HG02885 (cell line): ENCODE measurements around the gene SLC51B.
"Not testable (repeated sequence)": the region's sequence is repeated elsewhere in the genome, so short reads cannot be mapped to it uniquely, and the experiment has no call there.

Source experiments
- ATAC-seq: cut with Tn5 transposase; IDR thresholded peaks from one replicate; pipeline ENCODE4 v1.9.1; 2021; ENCODE audit warnings: mild to moderate bottlenecking; ENCODE audit not compliant: unreplicated experiment, poor library complexity

Gene SLC51B

GRCh38 chr15:65096481-65097385 lies 51.5 kb downstream of the SLC51B start:
- ATAC-seq: no peak

DNA sequence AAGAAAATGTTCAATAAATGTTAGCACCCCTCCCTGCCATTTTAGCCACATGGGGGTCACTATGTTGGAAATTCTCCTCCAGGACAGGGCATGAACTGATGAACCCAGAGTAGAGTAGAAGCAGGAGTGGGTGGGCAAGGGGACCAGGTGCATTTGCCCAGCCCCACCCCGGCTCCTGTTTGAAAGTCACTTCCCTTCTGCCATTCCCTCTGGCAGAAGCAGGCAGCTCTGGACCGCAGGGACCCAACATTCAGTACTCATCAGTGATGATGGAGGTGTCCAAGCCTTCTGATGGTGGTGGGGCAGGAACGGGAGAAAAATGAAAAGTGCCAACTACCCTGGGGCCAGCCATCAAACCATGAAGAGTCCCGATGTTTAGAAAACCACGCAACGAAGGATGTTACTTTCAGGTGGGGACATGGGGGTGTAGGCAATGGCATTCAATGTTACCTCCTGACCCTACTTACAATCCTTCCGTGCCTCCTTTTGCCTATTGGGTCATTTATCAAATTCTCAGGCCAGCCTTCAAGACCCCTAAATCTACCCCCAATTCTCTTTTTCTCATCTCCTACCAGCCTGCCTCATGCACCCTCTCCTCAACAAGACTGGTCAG lies 52.6 kb downstream of the SLC51B start:
- ATAC-seq: no peak

GRCh38 chr15:65099336-65099735 lies 54.1 kb downstream of the SLC51B start:
- no peak for ATAC-seq

DNA sequence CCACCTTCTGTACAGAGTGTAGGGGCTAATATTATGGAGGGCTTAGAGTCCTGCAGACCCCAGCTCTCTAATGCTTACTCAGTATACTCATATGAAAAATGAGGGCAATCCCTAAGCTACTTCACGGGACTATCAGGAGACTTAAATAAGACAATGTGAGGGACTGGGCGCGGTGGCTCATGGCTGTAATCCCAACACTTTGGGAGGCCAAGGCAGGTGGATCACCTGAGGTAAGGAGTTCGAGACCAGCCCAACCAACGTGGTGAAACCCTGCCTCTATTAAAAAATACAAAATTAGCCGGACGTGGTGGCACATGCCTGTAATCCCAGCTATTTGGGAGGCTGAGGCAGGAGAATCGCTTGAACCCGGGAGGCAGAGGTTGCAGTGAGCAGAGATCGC lies 54.6 kb downstream of the SLC51B start:
- not testable (repeated sequence) for ATAC-seq

GRCh38 chr15:65100442-65100841 lies 55.3 kb downstream of the SLC51B start:
- no peak for ATAC-seq

GRCh38 chr15:65101411-65101890 lies 56.3 kb downstream of the SLC51B start:
- no peak for ATAC-seq

DNA sequence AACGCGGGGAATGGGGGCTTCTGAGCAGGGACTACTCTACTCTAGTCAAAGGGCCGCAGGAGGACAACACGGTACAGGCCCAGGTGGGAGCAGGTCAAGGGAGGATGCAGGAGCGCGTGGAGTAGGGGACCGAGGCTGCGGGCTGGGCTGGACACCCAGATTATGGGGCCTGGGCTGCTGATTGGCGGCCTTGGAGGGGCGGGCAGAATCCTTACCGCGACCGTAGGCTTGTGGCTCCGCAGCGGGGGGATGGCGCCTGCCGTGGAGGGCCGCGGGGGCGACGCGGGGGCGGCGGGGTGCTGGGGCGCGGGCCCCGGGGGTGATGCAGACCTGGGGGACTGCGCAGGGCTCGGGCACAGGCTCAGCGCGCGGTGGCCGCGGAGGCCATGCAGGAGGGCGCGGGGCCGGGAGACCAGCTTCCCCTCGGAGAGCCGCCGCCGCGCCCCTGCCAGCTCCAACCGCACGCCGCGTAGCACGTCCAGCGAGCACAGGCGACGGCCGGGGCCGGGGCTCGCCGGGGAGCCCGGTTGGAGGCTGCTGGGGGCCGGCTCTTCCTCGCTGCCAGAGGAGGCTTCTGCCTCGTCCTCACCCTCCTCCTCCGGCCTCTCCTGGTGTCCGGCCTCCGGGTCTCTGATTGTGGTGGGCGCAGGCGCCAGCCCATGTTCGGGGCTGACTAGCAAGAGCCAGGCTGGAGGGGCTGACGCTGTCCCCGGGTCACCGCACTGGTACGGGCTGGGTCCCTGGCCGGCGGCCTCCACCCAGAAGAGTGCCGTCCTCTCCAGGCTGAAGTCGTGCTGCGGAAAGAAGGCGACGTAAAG lies 56.9 kb downstream of the SLC51B start:
- no peak for ATAC-seq

DNA sequence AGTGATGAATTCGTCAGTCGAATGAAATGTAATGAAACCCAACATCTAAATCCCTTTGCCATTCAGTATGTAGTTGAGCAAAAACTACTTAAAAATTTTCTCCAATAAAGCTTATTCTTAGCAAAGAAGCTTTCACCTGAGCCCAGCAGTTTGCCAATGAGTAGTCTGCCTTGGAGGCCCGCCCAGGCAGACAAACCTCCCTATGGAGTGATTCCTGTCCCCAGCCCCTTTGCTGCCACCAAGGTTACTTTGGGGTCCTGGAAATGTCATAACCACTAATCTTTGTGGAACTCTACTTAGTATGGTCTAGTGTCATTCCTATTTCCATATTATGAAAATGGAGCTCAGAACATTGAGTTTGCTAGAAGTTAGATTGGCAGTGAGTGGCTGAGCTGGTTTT lies 57.7 kb downstream of the SLC51B start:
- ATAC-seq: no peak
